Activated T-helper 17 cell treated with anti-CD3 and anti-CD28 coated beads, Interleukin-2, amount 50 U/mL, for 72 hours (primary cell): ENCODE results near the gene FAR2. TPM values are rescaled to one million over a fixed set of nuclear protein-coding genes. Genes with fewer than 3 reads are reported as not detected.
A peak's percentile ranks its signal among the peaks of the same experiment; 100 is the strongest.

ENCODE experiments used
- ATAC-seq: fragments of 150-1000 bp; cut with Tn5 transposase; replicated peaks from 2 replicates; pipeline ENCODE4 v1.10.0; 2021; ENCODE audit warnings: mild to moderate bottlenecking, moderate library complexity
- H3K27ac Mint-ChIP-seq: one replicate; pipeline ENCODE4 v1.8.0; 2022; ENCODE audit warnings: mixed read lengths
- H3K27me3 Mint-ChIP-seq: one replicate; pipeline ENCODE4 v1.8.0; 2022; ENCODE audit warnings: mixed read lengths
- H3K36me3 Mint-ChIP-seq: one replicate; pipeline ENCODE4 v1.8.0; 2022; ENCODE audit warnings: low read depth, mild to moderate bottlenecking, mixed read lengths
- H3K4me1 Mint-ChIP-seq: one replicate; pipeline ENCODE4 v1.8.0; 2022; ENCODE audit warnings: mixed read lengths
- H3K4me3 Mint-ChIP-seq: one replicate; pipeline ENCODE4 v1.8.0; 2022; ENCODE audit warnings: mild to moderate bottlenecking, mixed read lengths
- H3K9me3 Mint-ChIP-seq: one replicate; pipeline ENCODE4 v1.8.0; 2022; ENCODE audit warnings: mixed read lengths
- total RNA-seq, 2 donors: library from RNA; stranded (reverse); gene quantifications; one replicate each; pipeline ENCODE4 v1.2.3, GENCODE V29; 2022

The FAR2 gene
- total RNA-seq, 2 donors from 2014 or later: 6.2 to 18.5 TPM

- no peak overlapping the region for H3K27ac Mint-ChIP-seq
- no peak overlapping the region for H3K4me3 Mint-ChIP-seq
- no peaks in the 10 kb centered on the region for H3K36me3 Mint-ChIP-seq
- no peaks in the 10 kb centered on the region for H3K27me3 Mint-ChIP-seq
- ATAC-seq: no peak
- no peaks in the 10 kb centered on the region for H3K9me3 Mint-ChIP-seq
- peaks cover 10% of the 10 kb centered on the region for H3K4me1 Mint-ChIP-seq
Observed at GRCh38 chr12:29314416-29314815, 165.3 kb downstream of the FAR2 start.

GRCh38 chr12:29316752-29317151 lies 167.7 kb downstream of the FAR2 start:
- Mint-ChIP-seq H3K4me3 (no peak overlapping the region), H3K36me3 (peaks cover 13% of the 10 kb centered on the region), H3K9me3 (no peaks in the 10 kb centered on the region), H3K4me1 (peaks cover 10% of the 10 kb centered on the region), H3K27ac (no peak overlapping the region), H3K27me3 (no peaks in the 10 kb centered on the region)
- no peak for ATAC-seq

- H3K4me3 Mint-ChIP-seq: no peak overlapping the region
- no peaks in the 10 kb centered on the region for H3K27me3 Mint-ChIP-seq
- no peaks in the 10 kb centered on the region for H3K9me3 Mint-ChIP-seq
- H3K27ac Mint-ChIP-seq: no peak overlapping the region
- H3K4me1 Mint-ChIP-seq: peaks cover 10% of the 10 kb centered on the region
- H3K36me3 Mint-ChIP-seq: peaks cover 23% of the 10 kb centered on the region
- peak; percentile 99 for ATAC-seq
Observed at GRCh38 chr12:29317556-29318363, 168.7 kb downstream of the FAR2 start.

GRCh38 chr12:29320295-29321085 lies 171.4 kb downstream of the FAR2 start:
- H3K27me3 Mint-ChIP-seq: no peaks in the 10 kb centered on the region
- peaks cover 13% of the 10 kb centered on the region for H3K4me1 Mint-ChIP-seq
- no peaks in the 10 kb centered on the region for H3K9me3 Mint-ChIP-seq
- H3K36me3 Mint-ChIP-seq: peaks cover 43% of the 10 kb centered on the region
- no peak for ATAC-seq
- H3K27ac Mint-ChIP-seq: no peak overlapping the region
- H3K4me3 Mint-ChIP-seq: no peak overlapping the region

- ATAC-seq: no peak
- Mint-ChIP-seq H3K4me3 (no peak overlapping the region), H3K4me1 (peaks cover 14% of the 10 kb centered on the region), H3K27me3 (no peaks in the 10 kb centered on the region), H3K9me3 (no peaks in the 10 kb centered on the region), H3K27ac (no peak overlapping the region), H3K36me3 (peaks cover 46% of the 10 kb centered on the region)
Observed at GRCh38 chr12:29322157-29322556, 173.1 kb downstream of the FAR2 start.

GRCh38 chr12:29329411-29329810 lies 180.3 kb downstream of the FAR2 start:
- ATAC-seq: no peak
- no peaks in the 10 kb centered on the region for H3K27me3 Mint-ChIP-seq
- H3K36me3 Mint-ChIP-seq: peaks cover 20% of the 10 kb centered on the region
- no peaks in the 10 kb centered on the region for H3K9me3 Mint-ChIP-seq
- no peak overlapping the region for H3K4me3 Mint-ChIP-seq
- peaks cover 4% of the 10 kb centered on the region for H3K4me1 Mint-ChIP-seq
- no peak overlapping the region for H3K27ac Mint-ChIP-seq

GRCh38 chr12:29333178-29333577 lies 184.1 kb downstream of the FAR2 start:
- ATAC-seq: no peak
- Mint-ChIP-seq H3K36me3 (peaks cover 42% of the 10 kb centered on the region), H3K9me3 (no peaks in the 10 kb centered on the region), H3K27me3 (no peaks in the 10 kb centered on the region), H3K27ac (no peak overlapping the region), H3K4me3 (no peak overlapping the region), H3K4me1 (no peaks in the 10 kb centered on the region)

- Mint-ChIP-seq H3K27ac (no peak overlapping the region), H3K4me3 (no peak overlapping the region), H3K36me3 (peaks cover 59% of the 10 kb centered on the region), H3K4me1 (no peaks in the 10 kb centered on the region), H3K27me3 (no peaks in the 10 kb centered on the region), H3K9me3 (no peaks in the 10 kb centered on the region)
- no peak for ATAC-seq
Observed at GRCh38 chr12:29334937-29335336, 185.9 kb downstream of the FAR2 start.

- H3K4me1 Mint-ChIP-seq: no peaks in the 10 kb centered on the region
- no peak overlapping the region for H3K27ac Mint-ChIP-seq
- no peaks in the 10 kb centered on the region for H3K9me3 Mint-ChIP-seq
- no peak for ATAC-seq
- H3K27me3 Mint-ChIP-seq: no peaks in the 10 kb centered on the region
- H3K36me3 Mint-ChIP-seq: peaks cover 83% of the 10 kb centered on the region
- no peak overlapping the region for H3K4me3 Mint-ChIP-seq
Observed at GRCh38 chr12:29337325-29337724, 188.2 kb downstream of the FAR2 start.

- peaks cover 5% of the 10 kb centered on the region for H3K4me1 Mint-ChIP-seq
- ATAC-seq: no peak
- no peaks in the 10 kb centered on the region for H3K27me3 Mint-ChIP-seq
- peak overlapping the region; percentile 36 for H3K27ac Mint-ChIP-seq
- no peak overlapping the region for H3K4me3 Mint-ChIP-seq
- H3K36me3 Mint-ChIP-seq: peaks cover 98% of the 10 kb centered on the region
- no peaks in the 10 kb centered on the region for H3K9me3 Mint-ChIP-seq
Observed at GRCh38 chr12:29343022-29343799, 194.1 kb downstream of the FAR2 start.

- H3K4me3 Mint-ChIP-seq: no peak overlapping the region
- peaks cover 95% of the 10 kb centered on the region for H3K36me3 Mint-ChIP-seq
- peak; percentile 79 for ATAC-seq
- no peaks in the 10 kb centered on the region for H3K9me3 Mint-ChIP-seq
- H3K27me3 Mint-ChIP-seq: no peaks in the 10 kb centered on the region
- H3K4me1 Mint-ChIP-seq: peaks cover 5% of the 10 kb centered on the region
- H3K27ac Mint-ChIP-seq: peak overlapping the region; percentile 4
Observed at GRCh38 chr12:29346769-29347421, 197.8 kb downstream of the FAR2 start.

- no peak overlapping the region for H3K4me3 Mint-ChIP-seq
- H3K4me1 Mint-ChIP-seq: peaks cover 5% of the 10 kb centered on the region
- peaks cover 95% of the 10 kb centered on the region for H3K36me3 Mint-ChIP-seq
- no peaks in the 10 kb centered on the region for H3K27me3 Mint-ChIP-seq
- no peak overlapping the region for H3K27ac Mint-ChIP-seq
- ATAC-seq: no peak
- no peaks in the 10 kb centered on the region for H3K9me3 Mint-ChIP-seq
Observed at GRCh38 chr12:29350080-29350479, 201.0 kb downstream of the FAR2 start.

GRCh38 chr12:29354954-29355353 lies 205.9 kb downstream of the FAR2 start:
- Mint-ChIP-seq H3K4me3 (no peak overlapping the region), H3K27ac (no peak overlapping the region), H3K27me3 (no peaks in the 10 kb centered on the region), H3K4me1 (no peaks in the 10 kb centered on the region), H3K36me3 (peaks cover 89% of the 10 kb centered on the region), H3K9me3 (no peaks in the 10 kb centered on the region)
- no peak for ATAC-seq

- Mint-ChIP-seq H3K36me3 (peaks cover 91% of the 10 kb centered on the region), H3K4me1 (no peaks in the 10 kb centered on the region), H3K4me3 (no peak overlapping the region), H3K27ac (no peak overlapping the region), H3K27me3 (no peaks in the 10 kb centered on the region), H3K9me3 (no peaks in the 10 kb centered on the region)
- no peak for ATAC-seq
Observed at GRCh38 chr12:29365091-29365490, 216.0 kb downstream of the FAR2 start.
